VCaP (cell line): ENCODE results near the gene TTC21A.

ENCODE experiments used
- H3K27ac ChIP-seq: fragments of 450-650 bp; 2 replicates; pipeline ENCODE4 v1.5.1; 2017
- CTCF ChIP-seq: fragments of 450-650 bp; conservative IDR thresholded peaks from 2 replicates; pipeline ENCODE4 v1.5.1; 2017; ENCODE audit warnings: mild to moderate bottlenecking, moderate library complexity

The TTC21A gene

GRCh38 chr3:39103791-39104552 is 3.5 kb upstream of the TTC21A start:
- no peak overlapping the region for H3K27ac ChIP-seq
- no peak for TF ChIP-seq CTCF

- TF ChIP-seq CTCF = no peak
- no peak overlapping the region for H3K27ac ChIP-seq
Observed at GRCh38 chr3:39104961-39105686, 2.4 kb upstream of the TTC21A start.

DNA sequence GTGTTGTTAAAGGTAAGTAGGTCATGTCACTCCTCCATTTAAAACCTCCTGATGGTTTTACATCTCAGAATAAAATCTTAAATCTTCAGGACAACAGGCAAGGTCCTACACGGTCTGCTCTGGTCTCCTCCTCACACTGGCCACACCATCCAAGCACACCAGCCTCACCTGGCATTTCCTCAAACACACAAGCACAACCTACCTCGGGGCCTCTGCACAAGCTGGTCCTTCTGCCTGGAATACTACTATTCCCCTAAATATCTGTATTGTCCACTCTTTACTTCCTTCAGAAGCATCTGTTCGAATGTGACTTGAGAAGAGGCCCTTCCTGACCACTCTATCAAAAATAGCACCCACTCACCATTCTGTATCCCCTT is 1.8 kb upstream of the TTC21A start:
- H3K27ac ChIP-seq = peak overlapping the region; percentile 94
- TF ChIP-seq CTCF = no peak

GRCh38 chr3:39106281-39106811 is 1.1 kb upstream of the TTC21A start:
- no peak for TF ChIP-seq CTCF
- H3K27ac ChIP-seq = peak overlapping the region; percentile 94

GRCh38 chr3:39106851-39107387 is 561 bp upstream of the TTC21A start:
- H3K27ac ChIP-seq = peak overlapping the region; percentile 94

DNA sequence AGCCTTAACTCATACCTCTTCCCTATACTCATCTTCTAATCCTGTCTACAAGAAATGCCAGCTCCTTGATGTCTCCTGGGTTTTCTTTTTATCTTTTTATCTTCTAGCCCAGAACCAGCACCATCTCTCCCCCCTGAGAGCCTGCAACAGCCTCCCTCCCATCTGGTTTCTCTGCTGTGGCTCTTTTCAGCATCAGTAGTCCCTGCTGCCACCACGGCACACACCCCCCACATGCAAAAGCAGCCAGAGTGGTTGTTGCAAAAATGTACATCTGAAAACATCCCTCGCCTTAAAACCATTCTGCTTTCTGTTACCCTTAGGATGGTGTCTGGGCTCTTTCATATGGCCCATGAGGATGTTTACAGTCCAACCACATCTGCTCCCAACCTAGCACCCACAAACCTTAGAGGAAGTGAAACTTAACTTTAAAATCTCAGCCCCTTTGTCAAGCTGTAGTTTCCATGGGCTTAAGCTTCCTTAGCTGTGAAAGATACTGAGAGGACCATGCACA is 775 bp downstream of the TTC21A start:
- H3K27ac ChIP-seq = peak overlapping the region; percentile 94
- no peak for TF ChIP-seq CTCF

More at GRCh38 chr3:39106851-39107387, 561 bp upstream of the TTC21A start:
- no peak for TF ChIP-seq CTCF

- peak overlapping the region; percentile 94; the same call in 1 of the 2 replicates for H3K27ac ChIP-seq
- no peak for TF ChIP-seq CTCF
Observed at GRCh38 chr3:39109086-39109485, 1.6 kb downstream of the TTC21A start.
